Anterior cingulate cortex (tissue), 58 donors: Measurements from ENCODE around the gene NR5A2.

Experiments
- DNase-seq, 58 donors: peaks; one replicate each; lab custom pipeline; 2025; lab: John Stamatoyannopoulos, UW

NR5A2 gene

DNA sequence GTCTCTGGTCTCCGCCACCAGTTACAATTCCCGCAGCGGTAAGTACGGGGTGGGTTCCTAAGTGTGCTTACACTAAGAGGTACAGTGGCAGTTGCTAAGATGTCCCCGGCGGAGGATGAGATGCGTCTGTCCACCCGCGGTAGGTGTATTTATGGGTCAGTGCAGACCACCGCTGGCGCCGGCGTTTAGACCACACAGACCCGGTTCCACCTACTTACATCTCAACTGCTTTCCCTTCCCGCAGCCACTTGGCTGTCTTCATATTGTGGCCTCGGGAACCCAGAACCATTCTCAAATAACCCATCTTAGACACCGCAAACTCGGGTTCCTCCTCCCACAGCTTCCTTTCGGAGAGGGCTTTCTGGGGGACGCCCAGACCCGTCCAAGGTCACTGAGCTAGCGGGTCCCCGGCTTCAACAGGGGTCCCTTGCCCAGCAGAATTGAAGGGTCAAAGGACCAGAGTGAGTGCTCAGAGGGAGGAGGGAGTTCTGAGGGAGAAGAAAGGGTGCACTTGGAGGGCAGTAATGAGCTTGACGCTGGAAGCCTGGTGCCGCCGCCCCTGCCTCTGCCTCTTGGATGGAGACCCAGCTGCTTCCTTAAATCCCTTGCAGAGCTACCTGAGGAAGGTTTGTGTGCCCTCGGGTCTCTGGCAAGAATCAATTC lies 8.6 kb downstream of the NR5A2 start:
- DNase-seq = no peak

DNA sequence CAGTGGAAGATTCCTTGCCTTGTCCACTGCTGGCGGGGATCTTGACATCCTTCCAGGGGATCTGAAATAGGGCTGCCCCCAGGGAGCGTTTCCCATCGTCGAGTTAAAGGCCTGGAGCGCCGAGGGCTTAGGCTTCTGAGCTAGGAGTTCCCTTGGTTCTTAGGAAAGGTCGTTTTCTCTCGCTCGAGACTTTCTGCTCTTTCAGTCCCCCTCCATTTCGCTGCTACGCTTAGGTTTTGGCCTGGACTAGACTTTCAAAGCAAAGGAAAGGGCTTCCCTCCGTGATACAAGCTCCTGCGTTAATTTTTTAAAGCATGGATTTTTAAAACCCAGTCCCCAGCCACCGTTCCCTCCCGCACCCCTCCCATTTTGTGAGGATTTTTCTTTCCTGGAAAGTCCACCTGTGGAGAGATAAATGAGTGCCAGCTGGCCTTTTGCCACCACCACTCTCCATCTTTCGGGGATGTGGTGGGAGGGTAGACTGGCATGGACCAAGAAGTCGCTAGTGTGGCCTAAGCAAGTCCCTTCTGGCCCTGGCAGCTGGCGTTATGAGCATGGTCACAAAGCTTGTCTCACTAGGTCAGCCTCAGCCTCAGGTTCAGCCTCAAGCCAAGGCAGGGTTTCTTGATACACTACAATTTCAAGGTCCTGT lies 9.2 kb downstream of the NR5A2 start:
- DNase-seq = no peak

DNA sequence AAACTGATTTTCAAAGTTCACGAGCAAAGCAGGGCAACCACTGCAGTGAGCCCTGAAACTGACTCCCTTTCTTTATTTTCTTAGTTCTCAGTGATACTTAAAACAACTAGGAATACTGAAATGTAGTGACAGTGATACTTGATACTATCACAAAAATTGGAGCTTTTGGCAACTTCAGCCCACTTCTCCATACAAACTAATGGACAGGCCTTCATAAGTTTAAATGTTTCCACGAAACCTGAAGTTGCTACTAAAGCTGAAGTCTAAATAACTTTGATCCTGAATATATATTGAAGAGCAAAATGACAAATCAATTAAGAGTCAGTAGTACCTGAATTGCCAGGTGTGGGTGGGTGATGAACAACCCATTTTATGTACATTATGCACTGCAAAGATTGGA lies 10.0 kb downstream of the NR5A2 start:
- DNase-seq = no peak

DNA sequence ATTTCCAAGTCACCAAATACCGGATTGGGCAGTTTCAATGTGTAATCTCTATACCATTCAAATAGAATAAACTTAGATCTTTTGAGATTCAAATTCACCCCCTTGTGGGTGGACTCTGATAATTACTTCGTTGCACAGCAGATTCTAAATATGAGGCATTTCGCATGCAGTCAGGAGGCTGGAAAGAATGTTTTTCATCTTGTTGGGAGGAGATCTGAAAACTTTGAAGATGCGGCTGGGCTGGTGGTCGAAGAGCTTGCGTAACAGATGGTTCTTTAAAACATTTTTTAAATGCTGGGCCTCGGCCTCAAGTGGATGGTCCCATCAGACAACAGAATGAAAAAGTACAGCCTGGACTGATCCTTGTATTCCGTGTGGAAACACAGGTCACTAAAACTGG lies 10.4 kb downstream of the NR5A2 start:
- no peak for DNase-seq

DNA sequence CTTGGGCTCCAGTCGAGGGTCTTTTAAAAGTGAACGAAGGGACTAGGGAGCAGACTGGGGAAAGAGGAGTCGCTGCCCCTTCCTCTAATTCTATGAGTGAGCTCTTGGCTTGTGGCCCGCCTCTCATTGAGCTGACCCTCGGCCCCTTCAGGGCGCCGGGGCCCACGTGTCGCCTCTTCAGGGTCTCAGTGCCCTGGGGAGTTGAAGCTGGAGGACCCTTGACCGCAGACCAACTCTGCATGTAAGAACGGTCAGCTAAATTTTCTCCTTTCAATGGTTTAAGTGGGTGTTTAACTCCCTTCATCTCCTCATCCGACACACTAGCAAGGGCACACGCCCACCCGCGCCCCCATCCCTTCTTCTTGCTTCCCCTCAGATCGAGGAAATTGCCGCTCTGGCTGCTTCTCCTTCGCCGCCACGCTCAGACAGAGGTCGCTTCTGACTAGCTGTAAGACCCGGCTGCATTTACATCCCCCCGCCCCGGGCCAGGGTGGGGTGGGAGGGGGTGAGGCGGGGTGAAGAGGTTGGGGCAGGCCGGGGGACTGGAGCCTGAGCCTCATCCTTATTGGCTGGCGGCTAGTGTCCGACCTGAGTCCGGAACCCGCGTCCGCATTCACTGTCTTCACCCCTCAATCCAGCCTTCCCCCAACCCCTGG lies 10.9 kb downstream of the NR5A2 start:
- no peak for DNase-seq

DNA sequence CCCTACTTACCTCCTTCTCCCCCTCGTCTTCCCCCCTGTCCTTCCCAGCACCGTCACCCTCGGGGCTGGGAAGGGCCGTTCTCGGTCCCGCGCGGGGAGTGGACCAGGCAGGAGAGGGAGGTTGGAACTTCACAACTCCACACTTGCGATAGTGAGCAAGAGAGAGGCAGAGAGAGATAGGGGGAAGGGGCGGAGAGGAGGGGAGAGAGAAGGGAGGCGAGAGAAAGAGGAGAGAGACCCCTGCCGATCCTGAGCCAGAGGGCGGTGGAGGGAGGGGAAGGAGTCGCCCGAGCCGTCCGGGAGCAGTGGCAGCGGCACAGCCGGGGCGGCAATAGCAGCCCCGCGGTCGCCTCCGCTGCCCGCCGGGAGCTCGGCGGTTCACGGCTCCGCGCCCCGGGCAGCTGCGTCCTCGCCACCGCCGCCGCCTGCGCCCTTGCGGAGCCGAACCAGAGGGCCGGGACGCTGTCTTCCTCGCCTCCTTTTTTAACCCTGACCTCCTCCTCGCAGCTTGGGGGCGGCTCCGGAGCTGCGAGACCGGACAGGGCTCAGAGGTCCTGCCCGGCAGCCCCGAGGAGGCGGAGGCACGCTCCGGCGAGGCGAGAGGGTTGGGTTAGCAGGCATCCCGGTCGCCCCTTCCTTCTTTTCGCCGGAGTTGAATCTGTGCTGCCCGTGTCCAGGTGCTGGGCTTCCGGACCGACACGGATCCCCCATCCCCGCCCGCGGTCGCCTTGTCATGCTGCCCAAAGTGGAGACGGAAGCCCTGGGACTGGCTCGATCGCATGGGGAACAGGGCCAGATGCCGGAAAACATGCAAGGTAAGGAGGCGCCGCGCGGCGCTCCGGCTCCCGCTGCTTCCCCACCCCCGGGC lies 11.7 kb downstream of the NR5A2 start:
- DNase-seq = no peak

DNA sequence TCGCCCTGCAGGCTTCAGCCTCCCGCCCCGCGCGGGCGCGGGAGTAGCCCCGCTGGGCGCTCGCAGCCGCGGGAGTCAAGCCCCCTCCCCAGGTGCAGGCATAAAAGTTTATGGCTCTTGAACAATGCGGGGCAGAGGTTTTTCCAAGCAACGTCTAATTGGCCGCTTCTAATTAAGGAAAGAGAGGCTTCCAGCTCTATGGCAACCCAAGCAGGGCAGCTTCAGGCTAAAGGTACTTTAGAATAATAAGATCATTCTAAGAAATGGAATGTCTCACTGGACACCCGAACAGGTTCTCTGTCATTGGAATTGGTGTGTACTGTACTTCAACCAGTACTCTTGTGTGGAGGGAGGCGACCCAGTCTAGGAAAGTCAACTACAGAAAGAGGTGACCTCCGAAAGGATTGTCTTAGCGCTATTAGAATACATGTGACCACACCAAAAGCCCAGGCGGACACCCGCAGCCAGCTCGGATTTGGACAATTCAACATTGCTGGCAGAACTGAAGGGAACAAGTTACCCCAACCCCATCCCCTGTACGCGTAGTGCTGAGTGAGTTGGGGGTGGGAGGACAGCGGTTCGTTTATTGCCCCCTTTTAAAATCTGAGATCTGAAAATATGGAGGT lies 12.5 kb downstream of the NR5A2 start:
- DNase-seq = no peak

DNA sequence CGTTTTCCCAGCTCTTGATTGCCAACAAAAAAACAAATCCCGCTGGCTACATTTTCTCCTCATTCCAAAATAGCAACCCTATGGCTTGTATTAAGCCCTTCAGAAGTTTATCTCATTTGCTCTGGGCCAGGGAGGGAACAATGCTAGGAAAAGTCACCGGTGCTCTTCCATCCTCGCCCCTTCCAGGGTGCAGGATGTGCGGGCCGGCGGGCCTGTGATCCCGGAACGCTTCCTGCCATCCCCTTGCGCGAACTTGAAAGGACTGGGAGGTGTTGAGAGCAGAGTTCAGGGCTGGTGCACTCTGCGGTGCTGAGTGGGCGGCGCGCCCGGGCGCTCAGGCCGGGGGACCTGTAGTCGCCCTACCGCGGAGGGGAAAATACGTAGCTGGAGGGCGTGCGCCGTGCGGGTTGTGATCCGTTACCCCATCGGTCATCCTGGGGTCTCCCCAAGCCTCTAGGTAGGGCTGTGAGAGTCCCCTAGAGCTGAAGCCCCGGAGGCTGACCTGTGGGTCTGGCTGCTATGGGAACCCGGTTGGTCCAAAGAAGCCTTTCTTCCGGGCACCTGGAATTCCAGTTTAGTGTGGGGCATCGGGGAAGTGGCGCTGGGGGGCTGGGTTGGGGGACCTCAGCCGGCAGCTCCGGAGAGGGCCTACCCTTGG lies 13.1 kb downstream of the NR5A2 start:
- no peak for DNase-seq

DNA sequence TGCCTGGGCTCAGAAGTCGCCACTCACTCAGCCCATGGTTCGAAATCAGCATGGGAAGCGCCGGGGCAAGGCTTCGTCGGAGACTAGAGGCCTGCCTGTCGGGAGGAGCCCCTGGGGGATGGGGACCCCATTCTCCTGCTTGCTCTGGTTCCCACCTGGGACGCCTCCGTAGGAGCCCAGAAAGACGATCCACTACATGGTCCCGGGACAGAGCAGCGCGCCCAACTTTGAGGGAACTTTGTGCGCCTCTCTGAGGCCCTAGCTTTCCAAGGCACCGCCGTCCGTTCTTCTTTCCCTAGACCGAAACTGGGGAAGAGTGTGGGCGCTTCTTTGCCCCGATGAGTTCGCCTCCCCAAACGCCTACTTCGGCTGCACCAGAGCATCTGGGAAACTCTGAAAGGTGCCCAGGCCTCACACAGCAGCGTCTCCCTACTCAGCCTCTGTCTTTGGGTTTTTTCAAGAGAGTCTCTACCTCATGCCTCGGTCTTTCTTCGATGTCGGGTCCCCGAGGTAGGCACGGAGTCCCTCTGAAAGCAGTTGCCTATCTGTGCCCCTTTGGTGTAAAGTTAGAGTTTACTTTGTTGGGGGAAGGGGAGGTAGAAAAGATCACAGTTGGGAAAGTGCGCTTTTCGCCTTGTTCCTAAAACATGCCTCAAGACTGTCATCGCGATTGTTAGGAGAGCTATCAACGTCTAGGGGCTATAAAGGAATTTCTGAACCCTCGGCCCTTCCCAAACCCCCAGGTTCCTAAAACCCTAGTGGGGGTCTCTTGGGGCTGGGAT lies 14.0 kb downstream of the NR5A2 start:
- DNase-seq = no peak

DNA sequence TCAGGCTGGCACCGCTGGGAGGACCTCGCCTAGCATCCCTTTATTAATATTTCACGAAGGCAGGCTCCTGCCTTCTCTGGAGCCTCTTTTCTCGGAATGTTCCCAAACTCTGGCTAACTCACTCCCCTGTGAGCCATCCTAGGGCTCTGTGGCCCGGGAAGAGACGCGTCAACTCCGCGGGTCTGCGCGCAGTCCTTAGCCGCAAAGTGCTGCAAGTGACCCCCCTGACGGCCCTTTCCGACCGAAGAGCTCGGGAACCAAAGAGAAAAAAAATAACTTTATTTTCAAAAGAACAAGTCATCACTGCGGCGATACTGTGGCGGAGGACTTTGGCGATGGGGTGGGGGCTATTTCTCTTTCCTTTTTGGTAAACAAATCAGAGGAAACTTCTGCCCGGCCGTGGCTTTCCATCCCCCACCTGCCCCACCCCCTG lies 14.6 kb downstream of the NR5A2 start:
- DNase-seq = no peak

DNA sequence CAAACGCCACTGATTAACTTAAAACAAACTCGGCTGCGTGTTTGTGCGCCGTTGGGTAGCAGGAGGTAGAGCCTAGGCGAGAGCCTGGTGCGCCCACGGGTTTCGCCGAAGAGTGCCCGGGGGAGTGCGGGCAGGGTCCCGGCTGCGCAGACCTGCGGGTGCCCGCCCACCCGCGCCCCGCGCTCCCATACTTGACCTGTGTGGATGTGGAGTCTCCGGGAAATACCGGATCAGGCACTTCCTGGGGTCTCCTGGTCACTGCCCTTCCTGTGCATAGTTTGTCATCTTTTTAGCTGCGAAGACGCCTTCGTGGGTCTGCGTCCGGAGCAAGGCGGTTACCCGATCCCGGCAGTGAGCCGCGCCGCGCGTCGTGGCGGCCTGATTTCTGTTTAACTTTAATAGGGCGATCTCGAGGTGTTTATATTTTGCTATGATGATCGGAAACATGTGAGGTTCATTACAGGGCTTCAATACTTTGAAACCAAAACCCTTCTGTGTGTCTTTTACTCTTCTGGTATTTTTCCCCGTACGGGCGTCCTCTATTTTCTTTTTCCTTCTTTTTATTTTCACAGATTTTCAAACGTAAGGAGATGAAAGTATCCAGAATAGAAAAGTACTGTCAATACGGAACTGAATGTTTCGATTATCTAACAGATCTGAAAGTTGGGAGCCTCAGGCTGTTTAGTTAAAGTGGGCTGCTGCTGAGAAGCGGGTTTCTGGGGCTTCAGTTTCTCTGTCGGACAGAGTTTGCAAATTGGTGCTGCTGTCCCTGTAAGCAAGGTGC lies 15.2 kb downstream of the NR5A2 start:
- DNase-seq = no peak

DNA sequence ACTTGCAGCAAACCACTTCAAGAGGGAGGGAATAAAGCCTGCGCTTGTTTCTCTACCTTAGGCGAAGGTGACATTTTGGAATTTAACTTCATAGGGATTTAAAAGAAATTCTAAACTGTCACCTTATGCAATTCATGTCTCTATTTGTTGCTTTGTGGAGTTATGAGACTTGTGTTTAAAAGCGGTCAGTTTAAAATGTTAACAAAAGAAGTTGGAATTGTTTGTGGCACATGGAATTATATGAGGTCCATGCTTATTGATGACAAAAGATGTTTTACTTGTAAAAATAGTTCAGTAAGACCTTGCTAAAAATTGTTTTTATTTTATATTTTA lies 15.8 kb downstream of the NR5A2 start:
- no peak for DNase-seq

DNA sequence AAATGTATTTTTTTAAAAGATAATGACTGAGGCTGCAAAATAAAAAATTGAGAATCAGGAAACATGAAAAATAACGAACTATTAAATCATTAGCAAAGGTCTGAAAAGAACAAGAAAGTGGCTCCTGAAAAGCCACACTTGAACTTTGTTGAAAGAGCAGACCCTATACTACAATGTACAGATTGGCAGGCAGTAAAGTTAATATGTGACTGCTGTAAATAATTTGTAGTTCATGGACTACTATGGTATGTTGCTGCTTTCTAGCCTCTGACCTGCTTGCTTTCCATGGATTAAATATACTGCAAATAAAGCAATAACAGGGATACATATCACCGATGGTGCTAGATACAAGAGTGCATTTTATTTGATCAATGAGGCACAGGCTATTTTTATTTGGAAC lies 18.6 kb downstream of the NR5A2 start:
- DNase-seq = no peak

DNA sequence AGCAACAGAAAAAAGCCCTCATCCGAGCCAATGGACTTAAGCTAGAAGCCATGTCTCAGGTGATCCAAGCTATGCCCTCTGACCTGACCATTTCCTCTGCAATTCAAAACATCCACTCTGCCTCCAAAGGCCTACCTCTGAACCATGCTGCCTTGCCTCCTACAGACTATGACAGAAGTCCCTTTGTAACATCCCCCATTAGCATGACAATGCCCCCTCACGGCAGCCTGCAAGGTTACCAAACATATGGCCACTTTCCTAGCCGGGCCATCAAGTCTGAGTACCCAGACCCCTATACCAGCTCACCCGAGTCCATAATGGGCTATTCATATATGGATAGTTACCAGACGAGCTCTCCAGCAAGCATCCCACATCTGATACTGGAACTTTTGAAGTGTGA lies 20.7 kb downstream of the NR5A2 start:
- no peak for DNase-seq

DNA sequence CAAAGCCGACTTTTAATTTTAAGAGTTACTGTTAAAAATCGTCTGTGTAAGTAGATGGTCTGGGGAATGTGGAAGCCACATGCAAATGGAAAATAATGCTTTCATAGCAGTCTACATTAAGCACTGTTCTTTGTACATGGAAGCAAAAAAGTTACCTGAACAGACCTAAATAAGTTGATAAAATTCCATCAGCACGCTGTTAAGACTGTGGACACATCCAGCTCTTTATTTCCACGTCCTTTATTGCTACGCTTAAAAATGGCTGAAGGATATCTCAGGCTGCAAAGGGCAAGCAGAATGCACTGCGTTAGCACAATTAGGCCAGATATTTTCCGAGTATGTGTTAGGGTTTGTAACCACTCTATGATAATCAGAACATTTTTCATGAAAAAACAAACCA lies 22.3 kb downstream of the NR5A2 start:
- no peak for DNase-seq

DNA sequence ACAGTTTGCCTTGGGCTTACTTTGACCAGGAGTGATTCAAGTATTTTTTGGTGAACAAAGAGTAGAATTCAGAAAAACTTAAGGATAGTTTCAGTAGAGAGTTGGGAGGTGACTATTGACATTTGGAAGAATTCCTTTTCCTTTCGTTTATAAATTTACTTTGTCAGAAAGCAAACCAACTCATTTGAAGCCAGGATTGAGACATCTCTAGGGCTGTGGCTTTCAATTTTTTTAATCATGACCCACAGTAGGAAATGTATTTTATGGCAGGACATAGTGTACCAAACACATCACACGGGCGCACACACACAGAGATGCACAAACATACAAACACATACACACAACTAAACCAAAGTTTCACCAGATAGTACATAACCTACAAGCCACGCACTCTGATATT lies 24.1 kb downstream of the NR5A2 start:
- DNase-seq = no peak

DNA sequence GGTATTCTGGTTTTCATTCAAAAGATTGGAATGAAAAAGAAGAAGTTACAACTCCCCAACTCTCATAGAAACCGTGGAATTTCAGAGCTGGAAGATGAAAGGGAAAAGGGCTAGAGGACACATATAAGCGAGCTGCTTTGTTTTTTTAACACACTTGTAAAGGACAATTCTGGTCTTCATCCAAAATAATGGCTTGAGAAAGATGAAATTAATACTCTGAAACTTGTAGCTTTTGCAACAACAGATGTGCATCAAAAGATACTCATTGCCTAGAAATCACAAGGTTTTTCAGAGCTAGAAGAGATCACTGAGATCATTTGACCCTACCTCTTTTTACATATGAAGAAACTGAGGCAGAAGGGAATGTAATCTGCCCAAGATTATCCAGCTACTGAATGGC lies 25.6 kb downstream of the NR5A2 start:
- no peak for DNase-seq

DNA sequence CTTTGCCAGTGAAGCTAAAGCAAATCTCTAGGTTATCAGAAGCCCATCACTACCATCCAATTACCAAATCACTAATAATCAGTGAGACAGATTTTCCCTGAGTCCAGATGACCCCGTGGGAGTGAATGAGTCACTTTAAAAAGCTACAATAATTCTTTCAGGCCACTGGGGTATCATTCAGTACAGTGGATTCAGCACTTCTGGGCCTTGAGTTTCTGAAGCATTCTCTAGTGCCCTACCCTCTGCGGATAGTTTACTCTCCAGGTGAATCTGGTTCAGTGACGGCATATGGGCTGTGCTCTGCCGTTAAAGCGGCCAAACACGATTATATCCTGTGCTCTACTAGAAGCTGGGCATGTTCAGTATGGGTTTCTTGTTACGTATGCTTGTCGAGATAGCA lies 26.1 kb downstream of the NR5A2 start:
- DNase-seq = no peak

DNA sequence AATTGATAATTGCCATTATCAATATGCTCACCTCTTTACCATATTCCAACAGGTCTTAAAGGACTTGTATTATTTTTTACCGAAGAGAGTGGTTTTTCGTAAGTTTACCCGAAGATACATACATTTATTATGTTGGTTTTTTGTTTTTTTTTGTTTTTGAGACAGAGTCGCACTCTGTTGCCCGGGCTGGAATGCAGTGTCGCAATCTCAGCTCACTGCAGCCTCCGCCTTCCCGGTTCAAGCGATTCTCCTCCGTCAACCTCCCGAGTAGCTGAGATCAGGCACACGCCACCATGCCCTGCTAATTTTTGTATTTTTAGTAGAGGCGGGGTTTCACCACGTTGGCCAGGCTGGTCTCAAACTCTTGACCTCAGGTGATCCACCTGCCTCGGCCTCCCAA lies 30.8 kb downstream of the NR5A2 start:
- DNase-seq = no peak
